HepG2 (cell line): ENCODE data around the gene IFNA8. TPM values are rescaled to one million over a fixed set of nuclear protein-coding genes. Genes with fewer than 3 reads are reported as not detected.

ENCODE experiments used
- ATAC-seq: fragments of 200-7000 bp; cut with Tn5 transposase; 3 replicates; pipeline ENCODE4 v1.9.1; 2020; ENCODE audit warnings: mild to moderate bottlenecking, moderate library complexity
- BruUV-seq: library from RNA; stranded (reverse); fragments of 400-500 nt; replicated peaks from 2 replicates; lab custom pipeline; 2021; lab: Mats Ljungman, UMichigan
- CTCF ChIA-PET: fragments of 300-600 bp; formaldehyde crosslinking; extraction: SDS; loops from one replicate; lab custom pipeline; 2021; ENCODE audit warnings: low total read pairs, inconsistent platforms, low intra/inter-chr PET ratio; lab: Yijun Ruan, JAX
- POLR2A ChIA-PET: fragments of 350-600 bp; sonication (Branson Sonifier 250); formaldehyde crosslinking; loops from one replicate; lab custom pipeline; 2020; ENCODE audit warnings: antibody characterized with exemption, inconsistent platforms; lab: Yijun Ruan, JAX
- DNase-seq: peaks from one replicate; pipeline ENCODE4 v3.0.0-alpha.2; 2015; ENCODE audit warnings: low spot score
- FAIRE-seq: peaks from 3 replicates; lab custom pipeline; 2011; peaks lifted over from hg19 to GRCh38; lab: Jason Lieb, UNC
- H2AFZ ChIP-seq: one replicate; pipeline ENCODE4 v1.6.1; 2011; ENCODE audit warnings: low read length, inconsistent platforms
- H3K27ac ChIP-seq: fragments of 300-600 bp; 3 replicates; pipeline ENCODE4 v1.8.0; 2011; ENCODE audit warnings: mixed run types, mild to moderate bottlenecking, mixed read lengths, low read length, inconsistent platforms; ENCODE audit not compliant: insufficient read depth; ENCODE audit errors: extremely low read length
- H3K27me3 ChIP-seq, 2 experiments: fragments of 200-600 bp in 1 of 2; 2 replicates in 1 of 2; 3 replicates in 1 of 2; pipeline versions ENCODE4 v1.6.0 to v1.8.0; 2011; ENCODE audit warnings: low read length in 2 of 2, mild to moderate bottlenecking in 2 of 2, moderate library complexity in 2 of 2, inconsistent platforms in 1 of 2; ENCODE audit not compliant: insufficient read depth in 2 of 2, control insufficient read depth in 1 of 2
- H3K36me3 ChIP-seq, 2 experiments: fragments of 200-600 bp in 1 of 2; replicated peaks in 1 of 2; 2 replicates in 1 of 2; 3 replicates in 1 of 2; pipeline versions ENCODE4 v1.5.1 to v1.8.0; 2011; ENCODE audit warnings: low read length in 2 of 2, inconsistent platforms in 1 of 2; ENCODE audit not compliant: insufficient read depth in 2 of 2, control insufficient read depth in 1 of 2
- H3K4me1 ChIP-seq: 2 replicates; pipeline ENCODE4 v1.5.1; 2012; ENCODE audit warnings: low read length, inconsistent platforms; ENCODE audit not compliant: insufficient read depth
- H3K4me2 ChIP-seq: 2 replicates; pipeline ENCODE4 v1.6.0; 2011; ENCODE audit warnings: low read depth, low read length, inconsistent platforms
- H3K4me3 ChIP-seq, 3 experiments: fragments of 200-600 bp in 1 of 3; sonication (generic), shearing (Covaris generic) in 1 of 3; replicated peaks in 1 of 3; 2 replicates each; pipeline ENCODE4 v1.5.1; 2011 to 2016; ENCODE audit warnings: low read length in 3 of 3, inconsistent platforms in 2 of 3, low read depth in 2 of 3, mild to moderate bottlenecking in 2 of 3, control low read depth in 1 of 3, mixed read lengths in 1 of 3; ENCODE audit not compliant: insufficient read depth in 1 of 3
- H3K79me2 ChIP-seq: one replicate; pipeline ENCODE4 v1.6.1; 2011; ENCODE audit warnings: low read length, inconsistent platforms; ENCODE audit not compliant: insufficient read depth
- H3K9ac ChIP-seq: 2 replicates; pipeline ENCODE4 v1.6.0; 2011; ENCODE audit warnings: mild to moderate bottlenecking, low read depth, low read length, inconsistent platforms; ENCODE audit not compliant: insufficient read depth
- H3K9me3 ChIP-seq: 2 replicates; pipeline ENCODE4 v1.5.1; 2012; ENCODE audit warnings: mild to moderate bottlenecking, low read length
- H4K20me1 ChIP-seq: 2 replicates; pipeline ENCODE4 v1.6.0; 2011; ENCODE audit warnings: inconsistent platforms, mild to moderate bottlenecking, low read length, moderate library complexity; ENCODE audit not compliant: insufficient read depth
- FOXA1 ChIP-seq, 2 experiments: fragments of 450-650 bp in 1 of 2; sonication (generic) in 1 of 2; formaldehyde crosslinking in 1 of 2; IDR thresholded peaks; 2 replicates each; pipeline versions ENCODE4 v1.4.0 to v1.6.1; 2016 to 2020; ENCODE audit warnings: missing genetic modification reagents in 1 of 2
- NCOR1 ChIP-seq: fragments of 200-600 bp; sonication (generic); IDR thresholded peaks from 2 replicates; pipeline ENCODE4 v1.7.0; 2017; ENCODE audit warnings: antibody characterized with exemption, low read length, borderline replicate concordance
- SNAPC5 ChIP-seq: sonication (generic); formaldehyde crosslinking; IDR thresholded peaks from 2 replicates; pipeline ENCODE4 v1.8.1; 2023; ENCODE audit warnings: mild to moderate bottlenecking, missing genetic modification reagents, borderline replicate concordance
- SP2 ChIP-seq: sonication (generic); formaldehyde crosslinking; IDR thresholded peaks from 2 replicates; pipeline ENCODE4 v1.5.1; 2020; ENCODE audit warnings: mild to moderate bottlenecking, missing genetic modification reagents
- ZBTB38 ChIP-seq: sonication (generic); formaldehyde crosslinking; IDR thresholded peaks from 2 replicates; pipeline ENCODE4 v1.5.1; 2020; ENCODE audit warnings: mild to moderate bottlenecking, missing genetic modification reagents
- ZNF30 ChIP-seq: sonication (generic); formaldehyde crosslinking; IDR thresholded peaks from 2 replicates; pipeline ENCODE4 v1.5.0; 2020; ENCODE audit warnings: mild to moderate bottlenecking, missing genetic modification reagents
- WGBS: methylation state at CpG from one replicate; pipeline ENCODE4 v1.1.6; 2017; ENCODE audit warnings: low lambda C conversion rate; 5-methylcytosine and 5-hydroxymethylcytosine counted together
- in situ Hi-C: cut with HindIII; loops from 2 replicates; pipeline ENCODE4 v1.10.0; 2017; ENCODE audit warnings: low pct_unique_long_range_greater_than_20kb; ENCODE audit not compliant: extremely low pct_ligation_motif_present
- intact Hi-C: fragments of 100-400 bp; cut with micrococcal nuclease; formaldehyde crosslinking; loops from one replicate; pipeline ENCODE4 v1.10.0; 2022; ENCODE audit not compliant: unreplicated experiment
- polyA plus RNA-seq, 8 experiments: library from polyadenylated mRNA; depleted of rRNA in 3 of 8; stranded (reverse) in 7 of 8; unstranded in 1 of 8; fragments of >200 nt; fragmentation: Illumina TruSeq in 4 of 8; extraction: Trizol in 4 of 8; gene quantifications; 2 replicates each; pipeline versions ENCODE4 v1.2.1 to v1.2.3, GENCODE V29; 2011 to 2016; ENCODE audit warnings: low read depth in 4 of 8, missing spikeins in 1 of 8, mixed read lengths in 1 of 8; ENCODE audit not compliant: insufficient read depth in 1 of 8
- total RNA-seq, 5 experiments: library from RNA; depleted of rRNA; stranded (reverse); fragments of >200 nt; fragmentation: Illumina TruSeq; extraction: Trizol; gene quantifications; 2 replicates each; pipeline ENCODE4 v1.2.3, GENCODE V29; 2016; ENCODE audit warnings: low read depth in 1 of 5
- TF ChIP-seq, protein P1 (sequence below): sonication (generic); formaldehyde crosslinking; IDR thresholded peaks from 2 replicates; pipeline ENCODE4 v1.8.1; 2022; ENCODE audit warnings: low read depth, mild to moderate bottlenecking, missing genetic modification reagents
- TF ChIP-seq, protein P2 (sequence below): sonication (generic); formaldehyde crosslinking; IDR thresholded peaks from 2 replicates; pipeline ENCODE4 v1.4.0; 2020; ENCODE audit warnings: missing genetic modification reagents
- TF ChIP-seq, protein P3 (sequence below): sonication (generic); formaldehyde crosslinking; IDR thresholded peaks from 2 replicates; pipeline ENCODE4 v1.8.0; 2022; ENCODE audit warnings: missing genetic modification reagents, mild to moderate bottlenecking, borderline replicate concordance
- TF ChIP-seq, protein P4 (sequence below): IDR thresholded peaks from 2 replicates; pipeline ENCODE4 v1.6.1; 2012; ENCODE audit warnings: low read depth, low read length, improper control_type of control experiment
- TF ChIP-seq, protein P5 (sequence below), 2 experiments: fragments of 450-650 bp in 1 of 2; sonication (generic) in 1 of 2; formaldehyde crosslinking; IDR thresholded peaks; 2 replicates each; pipeline versions ENCODE4 v1.5.0 to v1.8.0; 2020 to 2022; ENCODE audit warnings: mild to moderate bottlenecking in 1 of 2, missing genetic modification reagents in 1 of 2

IFNA8 gene
- total and polyA plus RNA-seq, 2 of the 13 experiments (the other 11 are each of a cell fraction or from before 2014, with no cell fraction given), result not detected

GRCh38 chr9:21367957-21368356 is 41.0 kb upstream of the IFNA8 start, which contains the start of gene IFNA13:
TSS of gene IFNA13 (minus strand) at chr9:21368057. CDS start at chr9:21368010, 47 bp downstream.
- Histone ChIP-seq H3K4me2 (no peak within 1 kb of the TSS), H3K36me3 (no peaks in the 10 kb centered on the region), H3K9me3 (no peaks in the 10 kb centered on the region), H3K79me2 (no peaks in the 10 kb centered on the region), H4K20me1 (no peaks in the 10 kb centered on the region), H3K27me3 (no peaks in the 10 kb centered on the region), H3K9ac (no peak within 1 kb of the TSS), H2AFZ (no peak within 1 kb of the TSS), H3K4me3 (no peak within 1 kb of the TSS), H3K4me1 (no peaks in the 10 kb centered on the region), H3K27ac (no peak within 1 kb of the TSS)
- intact Hi-C loops, result no loop called here
- no peak for FAIRE-seq
- POLR2A ChIA-PET, result no interaction called here
- ATAC-seq, result no peak
- WGBS, result 14% methylated on average over 2 of the region's 3 CpGs
- in situ Hi-C loops, result no loop called here
- DNase-seq, result no peak
- no TSS peak for BruUV-seq
- CTCF ChIA-PET, result no interaction called here
- TF ChIP-seq, protein P1, sequence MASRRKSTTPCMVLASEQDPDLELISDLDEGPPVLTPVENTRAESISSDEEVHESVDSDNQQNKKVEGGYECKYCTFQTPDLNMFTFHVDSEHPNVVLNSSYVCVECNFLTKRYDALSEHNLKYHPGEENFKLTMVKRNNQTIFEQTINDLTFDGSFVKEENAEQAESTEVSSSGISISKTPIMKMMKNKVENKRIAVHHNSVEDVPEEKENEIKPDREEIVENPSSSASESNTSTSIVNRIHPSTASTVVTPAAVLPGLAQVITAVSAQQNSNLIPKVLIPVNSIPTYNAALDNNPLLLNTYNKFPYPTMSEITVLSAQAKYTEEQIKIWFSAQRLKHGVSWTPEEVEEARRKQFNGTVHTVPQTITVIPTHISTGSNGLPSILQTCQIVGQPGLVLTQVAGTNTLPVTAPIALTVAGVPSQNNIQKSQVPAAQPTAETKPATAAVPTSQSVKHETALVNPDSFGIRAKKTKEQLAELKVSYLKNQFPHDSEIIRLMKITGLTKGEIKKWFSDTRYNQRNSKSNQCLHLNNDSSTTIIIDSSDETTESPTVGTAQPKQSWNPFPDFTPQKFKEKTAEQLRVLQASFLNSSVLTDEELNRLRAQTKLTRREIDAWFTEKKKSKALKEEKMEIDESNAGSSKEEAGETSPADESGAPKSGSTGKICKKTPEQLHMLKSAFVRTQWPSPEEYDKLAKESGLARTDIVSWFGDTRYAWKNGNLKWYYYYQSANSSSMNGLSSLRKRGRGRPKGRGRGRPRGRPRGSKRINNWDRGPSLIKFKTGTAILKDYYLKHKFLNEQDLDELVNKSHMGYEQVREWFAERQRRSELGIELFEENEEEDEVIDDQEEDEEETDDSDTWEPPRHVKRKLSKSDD, result no peak
- TF ChIP-seq, protein P2, sequence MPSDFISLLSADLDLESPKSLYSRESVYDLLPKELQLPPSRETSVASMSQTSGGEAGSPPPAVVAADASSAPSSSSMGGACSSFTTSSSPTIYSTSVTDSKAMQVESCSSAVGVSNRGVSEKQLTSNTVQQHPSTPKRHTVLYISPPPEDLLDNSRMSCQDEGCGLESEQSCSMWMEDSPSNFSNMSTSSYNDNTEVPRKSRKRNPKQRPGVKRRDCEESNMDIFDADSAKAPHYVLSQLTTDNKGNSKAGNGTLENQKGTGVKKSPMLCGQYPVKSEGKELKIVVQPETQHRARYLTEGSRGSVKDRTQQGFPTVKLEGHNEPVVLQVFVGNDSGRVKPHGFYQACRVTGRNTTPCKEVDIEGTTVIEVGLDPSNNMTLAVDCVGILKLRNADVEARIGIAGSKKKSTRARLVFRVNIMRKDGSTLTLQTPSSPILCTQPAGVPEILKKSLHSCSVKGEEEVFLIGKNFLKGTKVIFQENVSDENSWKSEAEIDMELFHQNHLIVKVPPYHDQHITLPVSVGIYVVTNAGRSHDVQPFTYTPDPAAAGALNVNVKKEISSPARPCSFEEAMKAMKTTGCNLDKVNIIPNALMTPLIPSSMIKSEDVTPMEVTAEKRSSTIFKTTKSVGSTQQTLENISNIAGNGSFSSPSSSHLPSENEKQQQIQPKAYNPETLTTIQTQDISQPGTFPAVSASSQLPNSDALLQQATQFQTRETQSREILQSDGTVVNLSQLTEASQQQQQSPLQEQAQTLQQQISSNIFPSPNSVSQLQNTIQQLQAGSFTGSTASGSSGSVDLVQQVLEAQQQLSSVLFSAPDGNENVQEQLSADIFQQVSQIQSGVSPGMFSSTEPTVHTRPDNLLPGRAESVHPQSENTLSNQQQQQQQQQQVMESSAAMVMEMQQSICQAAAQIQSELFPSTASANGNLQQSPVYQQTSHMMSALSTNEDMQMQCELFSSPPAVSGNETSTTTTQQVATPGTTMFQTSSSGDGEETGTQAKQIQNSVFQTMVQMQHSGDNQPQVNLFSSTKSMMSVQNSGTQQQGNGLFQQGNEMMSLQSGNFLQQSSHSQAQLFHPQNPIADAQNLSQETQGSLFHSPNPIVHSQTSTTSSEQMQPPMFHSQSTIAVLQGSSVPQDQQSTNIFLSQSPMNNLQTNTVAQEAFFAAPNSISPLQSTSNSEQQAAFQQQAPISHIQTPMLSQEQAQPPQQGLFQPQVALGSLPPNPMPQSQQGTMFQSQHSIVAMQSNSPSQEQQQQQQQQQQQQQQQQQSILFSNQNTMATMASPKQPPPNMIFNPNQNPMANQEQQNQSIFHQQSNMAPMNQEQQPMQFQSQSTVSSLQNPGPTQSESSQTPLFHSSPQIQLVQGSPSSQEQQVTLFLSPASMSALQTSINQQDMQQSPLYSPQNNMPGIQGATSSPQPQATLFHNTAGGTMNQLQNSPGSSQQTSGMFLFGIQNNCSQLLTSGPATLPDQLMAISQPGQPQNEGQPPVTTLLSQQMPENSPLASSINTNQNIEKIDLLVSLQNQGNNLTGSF (CRISPR knock-in tag), result no peak
- no peak for TF ChIP-seq SNAPC5 (CRISPR knock-in tag)
- TF ChIP-seq, protein P3, sequence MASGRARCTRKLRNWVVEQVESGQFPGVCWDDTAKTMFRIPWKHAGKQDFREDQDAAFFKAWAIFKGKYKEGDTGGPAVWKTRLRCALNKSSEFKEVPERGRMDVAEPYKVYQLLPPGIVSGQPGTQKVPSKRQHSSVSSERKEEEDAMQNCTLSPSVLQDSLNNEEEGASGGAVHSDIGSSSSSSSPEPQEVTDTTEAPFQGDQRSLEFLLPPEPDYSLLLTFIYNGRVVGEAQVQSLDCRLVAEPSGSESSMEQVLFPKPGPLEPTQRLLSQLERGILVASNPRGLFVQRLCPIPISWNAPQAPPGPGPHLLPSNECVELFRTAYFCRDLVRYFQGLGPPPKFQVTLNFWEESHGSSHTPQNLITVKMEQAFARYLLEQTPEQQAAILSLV, result no peak
- no peak for TF ChIP-seq NCOR1
- no peak for TF ChIP-seq FOXA1 (IDR thresholded peaks at IDR 0.05)
- no peak for TF ChIP-seq FOXA1 (CRISPR knock-in tag; IDR thresholded peaks at IDR 0.05)
- TF ChIP-seq, protein P4, sequence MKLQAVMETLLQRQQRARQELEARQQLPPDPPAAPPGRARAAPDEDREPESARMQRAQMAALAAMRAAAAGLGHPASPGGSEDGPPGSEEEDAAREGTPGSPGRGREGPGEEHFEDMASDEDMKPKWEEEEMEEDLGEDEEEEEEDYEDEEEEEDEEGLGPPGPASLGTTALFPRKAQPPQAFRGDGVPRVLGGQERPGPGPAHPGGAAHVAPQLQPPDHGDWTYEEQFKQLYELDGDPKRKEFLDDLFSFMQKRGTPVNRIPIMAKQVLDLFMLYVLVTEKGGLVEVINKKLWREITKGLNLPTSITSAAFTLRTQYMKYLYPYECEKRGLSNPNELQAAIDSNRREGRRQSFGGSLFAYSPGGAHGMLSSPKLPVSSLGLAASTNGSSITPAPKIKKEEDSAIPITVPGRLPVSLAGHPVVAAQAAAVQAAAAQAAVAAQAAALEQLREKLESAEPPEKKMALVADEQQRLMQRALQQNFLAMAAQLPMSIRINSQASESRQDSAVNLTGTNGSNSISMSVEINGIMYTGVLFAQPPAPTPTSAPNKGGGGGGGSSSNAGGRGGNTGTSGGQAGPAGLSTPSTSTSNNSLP, result no peak
- TF ChIP-seq, protein P5, sequence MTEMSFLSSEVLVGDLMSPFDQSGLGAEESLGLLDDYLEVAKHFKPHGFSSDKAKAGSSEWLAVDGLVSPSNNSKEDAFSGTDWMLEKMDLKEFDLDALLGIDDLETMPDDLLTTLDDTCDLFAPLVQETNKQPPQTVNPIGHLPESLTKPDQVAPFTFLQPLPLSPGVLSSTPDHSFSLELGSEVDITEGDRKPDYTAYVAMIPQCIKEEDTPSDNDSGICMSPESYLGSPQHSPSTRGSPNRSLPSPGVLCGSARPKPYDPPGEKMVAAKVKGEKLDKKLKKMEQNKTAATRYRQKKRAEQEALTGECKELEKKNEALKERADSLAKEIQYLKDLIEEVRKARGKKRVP (CRISPR knock-in tag; IDR thresholded peaks at IDR 0.05), result no peak
- TF ChIP-seq ZBTB38 (CRISPR knock-in tag), result no peak
- TF ChIP-seq ZNF30, result no peak
- TF ChIP-seq SP2 (CRISPR knock-in tag), result no peak
